Activated CD4-positive, alpha-beta T cell treated with anti-CD3 and anti-CD28 coated beads, Interleukin-10, Interleukin-2, amounts not matched to agents 100 ng/mL and 50 ng/mL, durations not matched to agents 16 hours and 8 hours (primary cell): Measurements from ENCODE around the gene AKR1C8.
A peak's percentile ranks its signal among the peaks of the same experiment; 100 is the strongest.
"Not testable (repeated sequence)": the region's sequence is repeated elsewhere in the genome, so short reads cannot be mapped to it uniquely, and the experiment has no call there.

ENCODE experiments used
- DNase-seq: peaks from one replicate; pipeline ENCODE4 v3.0.0-alpha.2; 2020

AKR1C8 gene

GRCh38 chr10:5184987-5185775 is at the start of gene AKR1C8:
Gene AKR1C8, minus strand, starts transcription at chr10:5185150. Its CDS starts 46 bp downstream, at chr10:5185104.
- no peak for DNase-seq

- no peak for DNase-seq
Observed at GRCh38 chr10:5234106-5234860, 49.3 kb upstream of the AKR1C8 start.

GRCh38 chr10:5233324-5233723 is 48.4 kb upstream of the AKR1C8 start:
- DNase-seq: no peak

GRCh38 chr10:5229019-5229418 is 44.1 kb upstream of the AKR1C8 start:
- no peak for DNase-seq

GRCh38 chr10:5222942-5223341 is 38.0 kb upstream of the AKR1C8 start:
- not testable (repeated sequence) for DNase-seq

- no peak for DNase-seq
Observed at GRCh38 chr10:5219262-5219661, 34.3 kb upstream of the AKR1C8 start.

- no peak for DNase-seq
Observed at GRCh38 chr10:5216801-5217200, 31.9 kb upstream of the AKR1C8 start.

GRCh38 chr10:5211696-5212536 is 27.0 kb upstream of the AKR1C8 start:
- no peak for DNase-seq

GRCh38 chr10:5210261-5210660 is 25.3 kb upstream of the AKR1C8 start:
- peak; percentile 4 for DNase-seq

GRCh38 chr10:5209776-5210175 is 24.8 kb upstream of the AKR1C8 start:
- not testable (repeated sequence) for DNase-seq

- DNase-seq: no peak
Observed at GRCh38 chr10:5206799-5207198, 21.8 kb upstream of the AKR1C8 start.

GRCh38 chr10:5199398-5199797 is 14.4 kb upstream of the AKR1C8 start:
- no peak for DNase-seq

- no peak for DNase-seq
Observed at GRCh38 chr10:5198386-5198785, 13.4 kb upstream of the AKR1C8 start.

- no peak for DNase-seq
Observed at GRCh38 chr10:5196702-5197113, 11.8 kb upstream of the AKR1C8 start, which contains the start of gene AKR1C4. Gene AKR1C4, plus strand, starts transcription at chr10:5196837. Its CDS starts 31 bp downstream, at chr10:5196868.

GRCh38 chr10:5195727-5196374 is 10.9 kb upstream of the AKR1C8 start:
- DNase-seq: no peak

- DNase-seq: no peak
Observed at GRCh38 chr10:5194431-5194830, 9.5 kb upstream of the AKR1C8 start.

- DNase-seq: no peak
Observed at GRCh38 chr10:5188358-5188757, 3.4 kb upstream of the AKR1C8 start.

- DNase-seq: no peak
Observed at GRCh38 chr10:5187867-5188266, 2.9 kb upstream of the AKR1C8 start.

- DNase-seq: no peak
Observed at GRCh38 chr10:5183923-5184322, 1.0 kb downstream of the AKR1C8 start.

- not testable (repeated sequence) for DNase-seq
Observed at GRCh38 chr10:5180503-5180902, 4.4 kb downstream of the AKR1C8 start.

- DNase-seq: not testable (repeated sequence)
Observed at GRCh38 chr10:5175581-5175980, 9.4 kb downstream of the AKR1C8 start.

GRCh38 chr10:5168897-5169420 is 16.0 kb downstream of the AKR1C8 start:
- DNase-seq: peak; percentile 86
